ENCODE measurements around the gene DIPK1B.

DNA sequence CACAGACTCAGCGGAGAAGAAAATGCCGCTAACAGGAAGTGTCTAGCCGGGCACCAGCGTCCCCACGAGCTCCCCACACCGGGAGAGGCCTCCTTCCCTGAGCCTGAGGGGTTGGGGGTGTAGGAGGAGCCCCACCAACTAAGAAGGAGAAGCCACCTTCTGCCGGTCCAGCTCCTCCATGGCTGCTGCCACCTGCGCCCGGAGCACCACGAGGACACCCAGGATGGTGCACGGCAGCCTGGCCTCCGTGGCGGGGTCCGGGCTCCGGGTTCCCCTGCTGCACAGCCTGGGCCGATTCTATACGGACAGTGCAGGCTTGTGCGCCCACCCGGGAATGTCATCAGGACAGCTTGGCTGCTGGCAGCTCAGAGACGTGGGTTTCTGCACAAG lies 45.4 kb downstream of the DIPK1B start:
- TF ChIP-seq TAF1 (IDR thresholded peaks at IDR 0.05; ENCODE audit: borderline replicate concordance, low read depth, low read length), result no peak
- no peak for TF ChIP-seq SIN3A (IDR thresholded peaks at IDR 0.05; ENCODE audit: borderline replicate concordance, low read depth, low read length)
- TF ChIP-seq POLR2AphosphoS5 (IDR thresholded peaks at IDR 0.05; ENCODE audit: low read depth, low read length), result no peak
- TF ChIP-seq, protein P1, sequence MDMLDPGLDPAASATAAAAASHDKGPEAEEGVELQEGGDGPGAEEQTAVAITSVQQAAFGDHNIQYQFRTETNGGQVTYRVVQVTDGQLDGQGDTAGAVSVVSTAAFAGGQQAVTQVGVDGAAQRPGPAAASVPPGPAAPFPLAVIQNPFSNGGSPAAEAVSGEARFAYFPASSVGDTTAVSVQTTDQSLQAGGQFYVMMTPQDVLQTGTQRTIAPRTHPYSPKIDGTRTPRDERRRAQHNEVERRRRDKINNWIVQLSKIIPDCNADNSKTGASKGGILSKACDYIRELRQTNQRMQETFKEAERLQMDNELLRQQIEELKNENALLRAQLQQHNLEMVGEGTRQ (IDR thresholded peaks at IDR 0.05; ENCODE audit: borderline replicate concordance, low read depth, low read length), result no peak
- no peak for TF ChIP-seq FOXJ3 (CRISPR knock-in tag; IDR thresholded peaks at IDR 0.05)
- TF ChIP-seq, protein P2, sequence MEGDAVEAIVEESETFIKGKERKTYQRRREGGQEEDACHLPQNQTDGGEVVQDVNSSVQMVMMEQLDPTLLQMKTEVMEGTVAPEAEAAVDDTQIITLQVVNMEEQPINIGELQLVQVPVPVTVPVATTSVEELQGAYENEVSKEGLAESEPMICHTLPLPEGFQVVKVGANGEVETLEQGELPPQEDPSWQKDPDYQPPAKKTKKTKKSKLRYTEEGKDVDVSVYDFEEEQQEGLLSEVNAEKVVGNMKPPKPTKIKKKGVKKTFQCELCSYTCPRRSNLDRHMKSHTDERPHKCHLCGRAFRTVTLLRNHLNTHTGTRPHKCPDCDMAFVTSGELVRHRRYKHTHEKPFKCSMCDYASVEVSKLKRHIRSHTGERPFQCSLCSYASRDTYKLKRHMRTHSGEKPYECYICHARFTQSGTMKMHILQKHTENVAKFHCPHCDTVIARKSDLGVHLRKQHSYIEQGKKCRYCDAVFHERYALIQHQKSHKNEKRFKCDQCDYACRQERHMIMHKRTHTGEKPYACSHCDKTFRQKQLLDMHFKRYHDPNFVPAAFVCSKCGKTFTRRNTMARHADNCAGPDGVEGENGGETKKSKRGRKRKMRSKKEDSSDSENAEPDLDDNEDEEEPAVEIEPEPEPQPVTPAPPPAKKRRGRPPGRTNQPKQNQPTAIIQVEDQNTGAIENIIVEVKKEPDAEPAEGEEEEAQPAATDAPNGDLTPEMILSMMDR (IDR thresholded peaks at IDR 0.05), result no peak
- no peak for TF ChIP-seq GABPA (IDR thresholded peaks at IDR 0.05; ENCODE audit: low read depth)
- TF ChIP-seq CHD2 (IDR thresholded peaks at IDR 0.05; ENCODE audit: low read length, partially characterized antibody), result no peak
- TF ChIP-seq, protein P3, sequence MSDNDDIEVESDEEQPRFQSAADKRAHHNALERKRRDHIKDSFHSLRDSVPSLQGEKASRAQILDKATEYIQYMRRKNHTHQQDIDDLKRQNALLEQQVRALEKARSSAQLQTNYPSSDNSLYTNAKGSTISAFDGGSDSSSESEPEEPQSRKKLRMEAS (IDR thresholded peaks at IDR 0.05; ENCODE audit: low read depth), result no peak
- no peak for TF ChIP-seq RCOR1 (IDR thresholded peaks at IDR 0.05; ENCODE audit: low read length)
- TF ChIP-seq GATA2 (CRISPR knock-in tag; IDR thresholded peaks at IDR 0.05), result no peak

Data from SK-N-SH (cell line).